NCI-H226 (cell line): ENCODE measurements around the gene DLL4.
"Not testable (repeated sequence)": the region's sequence is repeated elsewhere in the genome, so short reads cannot be mapped to it uniquely, and the experiment has no call there.

Experiments
- DNase-seq: peaks from one replicate; pipeline ENCODE4 v3.0.0-alpha.2; 2015

DLL4 gene

DNA sequence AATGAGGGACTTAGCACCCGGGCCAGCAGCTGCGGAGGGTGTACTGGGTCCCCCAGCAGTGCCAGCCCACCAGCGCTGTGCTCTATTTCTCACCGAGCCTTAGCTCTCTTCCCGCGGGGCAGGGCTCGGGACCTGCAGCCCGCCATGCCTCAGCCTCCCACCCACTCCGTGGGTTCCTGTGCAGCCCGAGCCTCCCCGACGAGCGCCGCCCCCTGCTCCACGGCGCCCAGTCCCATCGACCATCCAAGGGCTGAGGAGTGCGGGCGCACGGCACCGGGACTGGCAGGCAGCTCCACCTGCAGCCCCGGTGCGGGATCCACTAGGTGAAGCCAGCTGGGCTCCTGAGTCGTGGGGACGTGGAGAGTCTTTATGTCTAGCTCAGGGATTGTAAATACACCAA, 32.6 kb downstream of the DLL4 start:
- not testable (repeated sequence) for DNase-seq

DNA sequence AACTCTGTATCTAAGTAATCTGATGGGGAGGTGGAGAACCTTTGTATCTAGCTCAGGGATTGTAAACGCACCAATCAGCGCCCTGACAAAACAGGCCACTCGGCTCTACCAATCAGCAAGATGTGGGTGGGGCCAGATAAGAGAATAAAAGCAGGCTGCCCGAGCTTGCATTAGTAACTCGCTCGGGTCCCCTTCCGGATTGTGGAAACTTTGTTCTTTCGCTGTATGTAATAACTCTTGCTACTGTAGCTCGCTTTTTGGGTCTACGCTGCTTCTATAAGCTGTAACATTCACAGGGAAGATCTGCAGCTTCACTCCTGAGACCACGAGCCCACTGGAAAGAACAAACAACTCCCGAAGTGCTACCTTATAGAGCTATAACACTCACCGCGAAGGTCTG, 33.2 kb downstream of the DLL4 start:
- DNase-seq: not testable (repeated sequence)

DNA sequence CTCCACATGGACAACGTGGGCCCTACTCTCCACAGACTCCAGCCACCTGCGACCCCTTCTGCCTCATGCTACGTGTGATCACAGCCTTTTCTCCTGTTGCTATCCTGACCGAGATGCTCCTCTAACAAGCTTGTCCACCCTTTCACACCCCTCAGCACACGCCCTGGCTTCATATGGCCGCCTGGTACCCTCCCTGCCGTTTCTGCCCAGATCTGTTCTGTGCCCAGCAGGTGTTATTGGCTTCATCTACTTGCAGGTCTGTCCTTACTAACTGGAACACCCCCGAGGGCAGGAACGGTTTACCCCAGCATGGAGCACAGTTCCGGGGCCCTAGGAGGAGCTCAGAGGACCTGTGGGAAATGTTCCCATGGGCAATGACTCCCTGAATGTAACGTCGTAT, 34.1 kb downstream of the DLL4 start:
- DNase-seq: no peak

DNA sequence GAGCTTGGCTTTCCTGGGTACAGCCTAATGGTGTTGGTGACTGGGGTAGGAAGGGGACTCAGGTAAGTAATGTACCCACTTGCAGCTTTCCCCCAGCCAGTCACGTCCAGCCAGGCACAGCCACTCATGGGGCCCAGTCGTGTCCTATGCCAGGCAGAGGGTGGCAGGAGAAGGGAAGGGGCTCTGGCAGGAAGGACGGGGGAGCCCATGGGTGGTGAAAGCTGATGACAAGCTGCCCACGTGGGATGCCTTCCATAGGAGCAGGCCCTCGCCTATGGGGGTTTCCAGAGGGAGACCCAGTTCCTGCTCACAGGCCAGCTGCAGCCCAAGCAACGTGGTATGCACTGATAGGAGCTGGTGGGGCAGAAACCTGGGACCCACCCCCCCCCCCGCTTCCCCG, 34.9 kb downstream of the DLL4 start:
- no peak for DNase-seq

DNA sequence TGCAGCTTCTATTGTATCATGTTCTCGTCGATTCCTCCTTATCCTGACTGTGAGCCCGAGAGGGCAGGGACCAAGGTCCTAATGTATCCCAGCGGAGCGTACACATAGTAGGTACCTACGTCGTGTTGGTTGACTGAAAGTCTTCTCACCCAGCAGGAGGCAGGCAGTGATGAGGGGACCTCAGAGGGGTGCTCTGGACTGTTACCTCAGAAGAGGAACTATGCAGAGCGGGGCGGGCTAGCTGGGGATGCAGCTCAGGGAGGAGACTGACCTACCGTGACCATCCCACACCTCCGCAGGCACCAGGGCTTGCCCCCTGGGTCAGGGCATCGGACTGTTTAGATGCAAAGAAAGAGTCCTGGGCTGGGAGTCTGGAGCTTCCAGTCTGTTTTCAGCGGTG, 35.5 kb downstream of the DLL4 start:
- DNase-seq: no peak

DNA sequence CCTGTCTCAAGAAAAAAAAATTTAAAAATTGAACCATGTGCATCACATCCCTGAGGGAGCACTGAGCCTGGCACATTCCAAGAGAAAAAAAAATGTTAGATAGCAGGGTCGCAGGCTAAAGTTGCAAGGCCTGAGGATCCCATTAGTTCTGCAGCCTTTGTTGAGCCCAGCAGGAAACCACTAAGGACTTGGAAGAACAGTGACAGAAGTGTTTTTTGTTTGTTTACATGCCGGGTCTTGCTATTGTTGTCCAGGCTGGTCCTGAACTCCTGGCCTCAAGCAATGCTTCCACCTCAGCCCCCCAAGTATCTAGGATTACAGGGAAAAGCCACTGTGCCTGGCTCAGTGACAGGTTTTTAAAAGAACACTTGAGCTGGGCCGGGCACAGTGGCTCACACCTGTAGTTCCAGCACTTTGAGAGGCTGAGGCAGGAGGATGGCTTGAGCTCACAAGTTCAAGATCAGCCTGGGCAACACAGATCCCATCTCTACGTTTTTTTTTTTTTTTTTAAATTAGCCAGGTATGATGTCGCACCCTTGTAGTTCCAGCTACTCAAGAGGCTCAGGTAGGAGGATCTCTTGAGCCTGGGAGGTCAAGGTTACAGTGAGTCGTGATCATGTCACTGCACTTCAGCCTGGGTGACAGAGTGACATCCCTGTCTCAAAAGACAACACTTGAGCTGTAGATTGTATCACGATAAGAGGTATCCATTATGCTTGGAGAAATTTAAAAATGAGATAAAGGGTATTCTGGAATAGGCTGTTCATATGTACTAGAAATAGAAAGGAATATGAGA, 39.3 kb downstream of the DLL4 start:
- no peak for DNase-seq

DNA sequence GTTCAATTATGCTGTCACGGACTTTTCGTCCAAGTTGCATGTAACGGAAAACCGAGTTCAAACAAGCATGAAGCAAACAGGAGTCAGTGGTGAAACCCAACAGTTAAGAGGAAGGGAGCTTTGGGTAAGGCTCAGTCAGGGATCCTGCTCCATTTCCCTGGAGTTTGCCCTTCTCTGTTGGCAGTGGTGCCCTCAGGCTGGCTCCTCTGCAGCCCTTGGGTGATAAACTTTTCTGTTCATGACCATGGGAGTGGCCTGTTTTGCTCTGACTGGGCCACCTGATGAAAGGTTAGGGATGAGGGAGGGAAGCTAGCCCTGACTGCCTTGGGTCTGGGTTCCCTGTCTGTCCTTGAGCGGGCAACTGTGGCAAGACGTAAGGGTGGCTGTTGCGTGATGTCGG, 40.2 kb downstream of the DLL4 start:
- DNase-seq: no peak

DNA sequence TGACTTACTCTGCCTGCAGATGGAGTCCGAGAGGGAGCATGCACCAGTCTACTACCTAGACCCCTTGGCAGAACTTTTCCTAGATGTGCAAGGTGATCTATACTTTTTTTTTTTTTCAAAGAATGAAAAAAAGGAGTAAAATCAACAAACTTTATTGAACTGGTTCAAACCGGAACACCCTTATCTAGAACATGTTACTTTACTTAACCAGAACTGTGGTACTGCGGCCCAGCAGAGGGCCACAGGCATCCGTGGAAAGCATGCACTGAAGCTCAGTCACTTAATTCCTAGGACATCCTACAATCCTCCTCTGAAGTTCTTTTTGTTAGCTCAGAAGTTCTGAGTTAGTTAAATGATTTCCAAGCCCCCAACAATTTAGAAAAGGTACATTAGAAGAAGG, 45.7 kb downstream of the DLL4 start:
- DNase-seq: no peak

DNA sequence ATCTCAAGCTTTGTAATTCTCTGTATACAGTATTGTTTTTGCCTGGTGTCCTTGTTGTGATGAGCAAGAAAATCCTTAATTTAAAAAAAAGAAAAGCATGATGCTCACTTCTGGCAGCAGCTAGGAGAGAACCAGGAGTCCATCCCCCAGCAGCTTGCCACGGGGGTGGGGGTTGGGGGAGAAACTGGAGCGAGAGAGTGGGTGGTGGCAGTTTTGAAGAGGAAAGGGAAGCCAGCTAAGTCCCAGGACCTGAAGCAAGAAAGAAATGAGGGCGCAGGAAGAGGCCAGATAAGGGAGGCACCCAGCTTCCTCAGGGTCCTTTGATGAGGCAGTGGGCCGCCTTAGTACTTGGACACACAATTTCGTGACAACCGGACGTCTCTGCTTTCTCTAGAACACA, 47.7 kb downstream of the DLL4 start:
- no peak for DNase-seq

DNA sequence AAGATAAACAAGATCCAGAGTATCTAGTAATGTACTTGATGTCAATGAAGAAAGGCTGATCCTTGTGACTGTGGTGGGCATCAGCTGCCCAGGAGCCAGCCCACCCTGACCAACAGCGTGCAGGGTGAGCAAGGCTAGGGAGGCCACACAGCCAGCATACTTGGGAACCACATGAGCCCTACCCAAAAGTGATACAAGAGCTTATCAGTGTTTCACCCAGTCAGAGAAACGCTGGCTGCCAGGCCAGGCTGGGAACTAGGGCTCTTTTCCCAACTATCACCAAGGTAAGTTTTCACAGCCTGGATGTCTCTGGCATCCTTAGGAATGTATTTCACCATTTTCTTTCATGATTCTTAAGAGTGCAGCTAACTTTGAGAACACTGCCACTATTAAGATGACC, 49.0 kb downstream of the DLL4 start:
- DNase-seq: no peak

DNA sequence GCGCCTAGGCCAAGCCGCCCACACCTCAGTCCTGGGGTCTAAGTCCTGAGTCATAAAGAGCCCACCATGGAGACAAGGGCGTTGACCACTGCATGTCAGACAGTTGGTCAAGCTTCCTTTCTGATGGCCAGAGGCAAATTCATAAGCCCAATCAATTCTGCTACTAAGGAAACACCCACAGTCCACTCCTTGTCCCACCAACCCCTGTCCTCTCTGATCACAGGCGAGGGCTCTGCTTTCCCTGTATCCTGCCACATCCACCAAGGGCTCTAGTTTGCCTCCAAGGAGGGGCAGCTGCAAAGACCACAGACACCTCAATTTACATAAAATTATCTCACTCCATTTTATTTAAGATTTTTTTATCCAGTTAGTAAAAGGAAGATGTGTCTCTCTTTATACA, 49.4 kb downstream of the DLL4 start:
- no peak for DNase-seq

DNA sequence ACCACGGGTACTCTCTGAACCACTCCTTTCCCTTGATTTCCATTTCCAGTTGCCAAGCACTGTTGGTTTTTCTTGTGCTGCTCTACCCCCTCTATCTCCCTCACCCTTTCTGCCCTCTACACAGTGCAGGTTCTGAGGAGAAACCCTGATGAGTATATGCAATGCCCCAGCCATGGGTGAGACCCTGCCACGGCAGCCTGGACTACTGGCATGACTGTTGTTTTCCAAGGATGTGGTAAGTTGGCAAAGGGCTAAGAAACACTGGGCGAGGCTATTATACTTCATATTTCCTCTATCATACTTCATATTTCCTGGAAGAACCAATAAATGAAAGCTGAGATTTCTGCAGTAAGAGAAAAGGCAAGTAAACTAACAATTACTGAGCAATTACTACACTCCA, 52.0 kb downstream of the DLL4 start:
- no peak for DNase-seq

DNA sequence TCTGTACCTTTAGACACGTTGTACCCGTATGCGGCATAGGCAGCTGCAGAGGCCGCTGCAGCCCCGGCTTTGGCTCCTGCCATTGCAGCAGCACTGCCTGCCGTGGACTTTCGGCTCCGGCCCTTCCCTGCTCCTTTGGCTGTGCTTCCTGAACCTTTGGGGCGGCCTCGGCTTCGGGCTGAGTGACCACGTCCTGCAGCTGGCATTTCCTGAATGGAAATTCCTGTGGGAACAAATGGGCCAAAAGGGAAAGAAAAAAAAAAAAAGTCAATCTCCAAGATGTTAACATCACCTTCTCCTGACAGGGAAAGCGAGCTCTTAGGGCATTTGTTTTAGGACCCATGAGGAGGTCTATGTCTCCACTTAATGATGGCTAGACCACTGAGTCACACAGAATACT, 53.7 kb downstream of the DLL4 start:
- DNase-seq: peak; percentile 46

DNA sequence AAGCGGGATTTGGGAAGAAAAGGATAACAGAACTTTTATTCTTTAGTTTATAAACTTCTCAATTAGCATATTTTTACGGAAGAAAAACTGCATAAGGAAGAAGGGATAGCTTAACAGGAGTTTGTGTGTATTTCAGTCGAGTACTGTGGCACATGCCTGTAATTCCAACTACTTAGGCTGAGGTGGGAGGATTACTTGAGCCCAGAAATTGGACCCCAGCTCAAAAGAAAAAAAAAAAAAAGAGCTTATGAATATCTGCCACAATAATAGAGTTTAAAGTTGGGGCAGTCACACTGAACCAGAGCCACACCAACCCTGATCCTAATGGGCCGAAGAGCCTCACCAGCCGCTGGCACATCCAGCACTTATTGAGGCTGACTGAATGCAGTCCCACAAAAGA, 55.3 kb downstream of the DLL4 start:
- DNase-seq: no peak

DNA sequence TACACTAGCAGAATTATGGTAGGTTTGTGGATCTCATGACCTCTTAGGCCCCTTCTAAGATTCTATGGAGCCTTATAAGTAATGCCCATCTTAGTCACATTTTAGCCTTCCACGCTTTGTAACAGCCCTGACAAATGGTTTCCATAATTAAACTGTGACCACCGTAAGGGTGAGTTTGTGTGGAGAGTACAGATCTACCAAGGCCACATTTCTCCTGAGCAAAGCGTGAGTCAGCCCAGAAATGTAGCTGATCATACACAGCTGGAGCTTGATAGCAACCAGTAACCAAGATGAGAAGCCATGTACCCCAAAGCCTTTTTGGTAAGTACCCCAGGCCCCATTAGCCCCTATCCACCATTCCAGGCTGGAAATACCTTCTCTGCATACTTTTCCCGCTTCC, 55.8 kb downstream of the DLL4 start:
- DNase-seq: no peak

DNA sequence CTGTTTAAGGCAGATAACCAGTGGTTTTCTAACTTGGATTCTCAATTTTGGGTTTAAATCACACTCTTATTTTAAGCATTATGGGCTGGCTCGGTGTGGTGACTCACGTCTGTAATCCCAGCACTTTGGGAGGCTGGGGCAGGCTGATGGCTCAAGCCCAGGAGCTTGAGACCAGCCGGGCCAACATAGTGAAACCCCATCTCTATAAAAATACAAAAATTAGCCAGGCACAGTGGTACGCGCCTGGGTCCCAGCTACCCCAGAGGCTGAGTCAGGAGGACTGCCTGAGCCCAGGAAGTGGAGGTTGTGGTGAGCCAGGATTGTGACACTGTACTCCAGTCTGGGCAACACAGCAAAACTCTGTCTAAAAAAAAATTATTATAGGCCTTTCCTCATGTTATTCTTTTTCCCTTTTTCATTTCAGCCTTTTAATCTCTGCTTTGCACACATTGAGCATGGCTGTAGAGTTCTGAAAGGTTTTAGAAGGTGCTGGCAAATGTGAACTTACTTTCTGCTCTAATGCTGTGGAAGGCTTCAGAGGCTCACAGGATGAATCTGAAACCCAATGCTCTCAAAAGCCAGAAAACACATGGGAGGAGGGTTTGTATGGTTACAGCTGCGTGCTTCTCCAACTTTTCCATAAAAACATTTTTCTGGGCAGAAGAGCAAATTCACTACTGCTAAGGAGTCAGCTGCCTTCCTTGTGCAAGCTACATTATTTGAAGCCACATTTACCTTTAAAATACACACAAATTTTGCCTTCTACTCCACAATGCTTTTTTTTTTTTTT, 56.6 kb downstream of the DLL4 start:
- no peak for DNase-seq

DNA sequence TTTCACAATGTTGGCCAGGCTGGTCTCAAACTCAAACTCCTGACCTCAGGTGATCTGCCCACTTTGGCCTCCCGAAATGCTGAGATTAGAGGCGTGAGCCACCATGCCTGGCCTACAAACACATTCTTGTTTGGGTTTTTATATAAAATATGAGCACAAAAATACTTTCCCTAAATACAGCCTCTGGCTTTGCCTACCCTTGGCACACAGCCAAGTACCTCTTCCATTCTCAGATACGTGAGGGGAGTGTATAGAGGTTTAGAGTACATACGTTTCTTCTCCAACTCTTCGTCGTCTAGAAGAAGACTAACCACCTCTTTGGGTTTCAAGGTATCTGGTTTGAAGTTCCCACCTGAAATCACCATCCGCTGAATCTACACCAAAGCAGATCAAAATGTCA, 57.7 kb downstream of the DLL4 start:
- DNase-seq: no peak

DNA sequence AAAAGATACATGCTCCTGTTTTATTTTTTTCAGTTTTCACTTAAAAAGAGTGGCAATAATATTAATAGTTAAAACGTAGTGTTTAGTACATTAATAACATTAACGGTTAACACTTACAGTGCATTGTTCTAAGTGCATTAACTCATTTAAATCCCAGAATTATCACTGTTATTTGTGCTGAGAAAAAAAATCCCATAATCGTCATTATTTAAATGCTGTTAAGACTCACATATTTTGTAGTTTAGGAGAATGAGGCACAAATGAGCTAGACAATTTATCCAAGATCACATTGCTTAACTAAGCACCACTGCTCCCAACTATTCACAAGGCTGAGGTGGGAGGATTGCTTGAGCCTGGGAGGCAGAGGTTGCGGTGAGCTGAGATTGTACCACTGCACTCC, 59.0 kb downstream of the DLL4 start:
- no peak for DNase-seq
